ENCODE data around the gene EIF2D.

- TF ChIP-seq CTCF (conservative IDR thresholded peaks at IDR 0.05; ENCODE audit: low read depth, low read length) (no peak), SMC3 (IDR thresholded peaks at IDR 0.05; ENCODE audit: low read depth, low read length) (no peak), POLR2A (IDR thresholded peaks at IDR 0.05; ENCODE audit: low read depth, low read length) (no peak), MAZ (IDR thresholded peaks at IDR 0.05; ENCODE audit: borderline replicate concordance, low read depth, low read length) (no peak)
These were observed 30.9 kb upstream of the EIF2D start for GRCh38 chr1:206643118-206643698.
